ENCODE measurements around the gene ERP27.

Gene ERP27

DNA sequence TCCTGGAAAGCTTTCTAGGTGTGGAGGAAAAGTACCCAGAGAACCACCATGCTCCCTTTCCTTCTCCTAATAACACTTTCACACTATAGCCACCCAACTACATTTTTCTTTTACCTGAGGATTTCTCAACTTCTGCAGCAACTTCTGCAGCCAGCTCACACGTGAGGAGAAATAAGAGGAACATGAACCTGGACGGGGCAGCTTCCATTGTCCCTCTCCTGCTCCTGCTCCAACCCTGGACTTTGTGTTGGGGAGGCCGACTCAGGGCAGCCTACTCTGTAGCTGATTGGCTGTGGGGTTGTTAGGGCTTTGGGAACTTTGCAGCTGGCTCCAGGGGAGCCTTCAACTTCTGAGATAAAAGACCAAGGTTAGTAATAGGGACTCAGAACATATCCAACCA is at the start of gene ERP27:
ERP27 (minus strand) TSS at position 237 of the 400 bp plus-strand sequence; CDS start at position 208, 29 bp downstream.
- DNase-seq, result no peak

DNA sequence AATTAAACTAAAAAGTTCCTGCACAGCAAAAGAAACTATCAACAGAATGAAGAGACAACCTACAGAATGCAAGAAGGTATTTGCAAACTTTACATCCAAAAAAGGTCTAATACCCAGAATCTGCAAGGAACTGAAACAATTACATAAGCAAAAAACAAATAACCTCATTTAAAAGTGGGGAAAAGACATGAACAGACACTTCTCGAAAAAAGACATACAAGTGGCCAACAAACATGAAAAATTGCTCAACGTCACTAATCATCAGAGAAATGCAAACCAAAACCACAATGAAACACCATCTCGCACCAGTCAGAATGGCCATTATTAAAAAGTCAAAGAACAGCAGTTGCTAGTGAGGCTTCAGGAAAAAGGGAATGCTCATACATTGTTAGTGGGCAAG is 49.7 kb upstream of the ERP27 start:
- DNase-seq, result no peak

DNA sequence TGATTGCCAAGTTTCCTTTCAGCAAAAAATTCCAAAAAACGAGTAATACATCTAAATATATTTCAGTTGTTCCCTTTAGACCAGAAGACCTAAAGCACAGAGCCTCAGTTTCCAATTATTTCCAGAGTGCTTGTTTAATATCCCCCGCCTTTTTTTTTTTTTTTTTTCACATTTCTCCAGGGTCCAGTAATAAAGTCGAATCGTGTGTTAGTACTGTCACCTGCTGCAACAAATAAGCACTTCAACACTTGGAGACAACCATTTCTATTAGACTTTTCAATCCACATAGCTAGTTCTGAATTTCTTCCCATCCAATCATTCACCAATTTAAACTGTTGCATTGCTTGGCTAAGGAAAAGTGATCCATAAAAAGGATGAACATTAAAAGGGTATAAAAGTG is 48.1 kb upstream of the ERP27 start:
- DNase-seq, result no peak

DNA sequence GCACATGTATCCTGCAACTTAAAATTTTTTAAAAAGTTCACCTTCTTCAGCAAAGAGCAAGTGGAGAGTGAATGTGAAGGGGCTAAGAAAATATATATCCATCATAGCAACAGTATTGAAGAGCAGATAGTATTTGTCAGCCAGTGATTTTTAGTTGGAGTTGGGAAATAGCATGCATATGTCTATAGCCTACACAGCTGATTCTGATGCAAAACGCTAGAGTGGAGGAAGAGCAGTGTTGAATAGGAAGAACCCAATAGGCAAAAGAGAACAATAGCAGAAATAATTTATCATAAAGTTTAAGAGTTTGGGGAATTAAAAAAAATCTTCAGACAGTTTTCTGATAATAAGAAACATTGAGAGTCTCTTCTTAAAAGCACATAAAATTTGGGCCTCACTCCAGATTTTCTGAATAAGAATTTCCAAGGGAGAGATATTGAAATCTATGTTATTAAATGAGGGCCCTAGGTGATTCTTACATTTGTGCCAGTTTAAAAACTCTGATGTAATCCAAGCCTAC is 46.5 kb upstream of the ERP27 start:
- DNase-seq, result no peak

DNA sequence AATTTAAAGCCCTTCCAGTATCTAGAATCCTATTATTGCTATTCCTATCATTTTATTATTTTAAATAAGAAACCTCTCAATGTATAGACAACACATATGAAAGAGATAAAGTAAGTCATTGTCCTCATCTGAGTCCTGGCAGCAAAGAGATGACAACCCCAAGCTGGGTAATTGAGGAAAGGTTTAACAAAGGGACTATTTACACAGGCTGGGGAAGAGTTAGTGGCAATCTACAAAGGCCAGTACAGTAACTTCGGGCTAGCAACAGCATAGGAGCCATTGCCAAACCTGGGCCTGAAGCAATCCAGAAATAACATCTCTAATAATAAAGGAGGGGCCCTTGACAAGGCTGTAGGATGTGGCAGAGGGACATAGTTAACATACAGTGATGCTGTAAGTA is 45.7 kb upstream of the ERP27 start:
- no peak for DNase-seq

DNA sequence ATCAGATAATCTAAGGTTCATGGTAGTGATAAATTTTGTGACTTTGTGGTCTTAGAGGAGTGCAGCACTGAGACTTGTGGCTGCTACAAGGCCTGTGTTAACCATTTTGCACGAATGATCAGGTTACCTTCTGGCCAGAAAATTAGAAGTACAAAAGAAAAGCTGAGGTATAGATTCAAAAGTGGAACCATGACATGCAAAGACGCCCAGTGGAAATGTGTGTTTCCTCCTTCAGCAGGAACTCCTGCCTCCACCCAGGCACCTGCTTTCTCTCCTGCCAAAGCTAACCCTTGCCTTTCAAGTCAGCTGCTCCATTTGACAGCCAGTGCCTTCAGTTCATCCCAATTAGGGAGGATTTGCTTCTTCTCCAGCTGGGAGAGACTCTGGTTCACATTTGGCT is 44.7 kb upstream of the ERP27 start:
- DNase-seq, result no peak

DNA sequence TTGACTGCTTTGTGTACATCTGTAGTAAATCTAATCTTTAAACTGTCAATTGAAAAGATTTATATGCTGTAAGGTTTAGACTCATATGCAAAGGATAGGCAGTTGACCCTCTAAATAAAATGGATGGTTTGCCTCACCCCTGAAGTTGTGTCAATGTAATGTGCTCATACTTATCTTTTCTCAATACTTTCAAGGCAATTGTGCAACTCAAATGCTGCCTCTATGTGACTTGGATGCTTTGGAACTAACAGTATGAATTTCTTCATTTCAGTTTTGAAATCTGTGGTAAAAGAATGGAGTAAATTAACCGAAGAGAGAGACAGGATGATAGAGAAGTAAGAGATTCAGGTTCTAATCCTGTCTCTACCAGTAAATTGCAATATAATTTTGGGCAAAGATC is 44.2 kb upstream of the ERP27 start:
- DNase-seq, result no peak

DNA sequence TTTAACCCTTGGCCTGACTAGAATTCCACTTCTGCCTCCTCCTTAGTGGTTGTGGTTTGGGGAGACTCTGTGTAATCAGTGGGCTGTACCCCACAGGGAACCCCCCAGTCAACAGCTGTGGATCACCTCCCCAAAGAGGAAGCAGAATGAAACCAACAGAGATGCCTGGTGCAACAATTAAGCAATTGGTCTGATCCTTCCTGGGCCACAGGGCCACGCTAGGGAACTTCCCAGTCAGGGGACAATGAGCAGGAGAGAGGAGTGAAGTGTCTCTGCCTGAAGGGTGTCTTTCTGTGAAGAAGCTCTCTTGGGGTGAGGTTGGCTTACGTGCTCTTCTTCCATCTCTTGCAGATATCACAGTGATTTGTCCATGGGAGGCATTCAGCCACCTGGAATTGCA is 42.7 kb upstream of the ERP27 start:
- no peak for DNase-seq

DNA sequence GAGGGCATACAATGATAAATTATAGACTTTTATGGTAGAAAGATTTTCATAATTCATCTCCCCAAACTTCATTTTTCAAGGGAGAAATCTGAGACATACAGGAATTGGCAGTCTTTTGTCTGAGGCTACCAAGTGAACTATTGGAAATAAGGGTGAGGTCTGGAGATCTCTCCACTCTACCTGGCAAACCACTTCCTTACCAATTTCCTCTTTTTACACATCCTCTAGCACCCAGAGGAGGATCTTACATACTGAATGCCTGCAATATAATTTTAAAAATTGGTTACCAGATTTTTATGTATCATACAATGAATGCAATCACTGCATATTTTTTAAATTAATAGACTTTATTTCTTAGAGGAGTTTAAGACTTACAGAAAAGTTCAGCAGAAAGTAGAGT is 41.1 kb upstream of the ERP27 start:
- DNase-seq, result no peak

DNA sequence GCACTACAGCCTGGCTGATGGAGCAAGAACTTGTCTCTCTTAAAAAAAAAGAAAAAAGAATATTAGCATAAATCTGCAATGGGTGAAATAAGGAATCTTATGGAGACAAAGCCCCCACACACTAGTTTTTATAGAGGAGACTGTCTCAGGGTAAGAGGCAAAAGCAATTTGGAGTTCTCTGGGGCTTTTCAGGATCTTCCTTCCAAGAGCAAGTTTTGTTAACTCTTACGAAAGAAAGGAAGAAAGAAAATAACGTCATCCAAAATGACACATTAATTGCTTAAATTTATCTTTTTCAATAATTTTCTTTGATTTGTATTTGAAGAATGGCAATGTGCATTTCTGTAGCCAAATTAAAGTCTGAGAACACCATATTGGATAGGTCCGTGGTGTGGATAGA is 38.3 kb upstream of the ERP27 start:
- DNase-seq, result no peak

DNA sequence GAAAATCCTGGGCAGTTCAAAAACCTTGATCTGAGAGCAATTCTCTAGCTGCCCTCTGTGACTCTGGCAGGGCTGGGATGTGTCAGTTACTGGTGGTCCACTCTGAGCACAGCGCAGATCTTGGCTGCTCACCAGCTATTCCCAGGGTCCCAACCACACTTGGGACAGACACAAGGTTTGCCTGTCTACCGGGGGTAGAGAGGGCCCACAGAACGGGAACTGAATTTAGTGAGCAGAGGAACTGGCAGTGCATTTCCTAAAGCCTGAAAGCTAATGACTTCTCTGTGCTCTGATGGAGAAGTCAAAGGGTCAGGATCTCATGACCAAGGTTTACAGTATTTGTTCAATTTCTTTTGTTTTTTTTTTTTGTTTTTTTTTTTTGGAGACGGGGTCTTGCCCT is 37.1 kb upstream of the ERP27 start:
- no peak for DNase-seq

DNA sequence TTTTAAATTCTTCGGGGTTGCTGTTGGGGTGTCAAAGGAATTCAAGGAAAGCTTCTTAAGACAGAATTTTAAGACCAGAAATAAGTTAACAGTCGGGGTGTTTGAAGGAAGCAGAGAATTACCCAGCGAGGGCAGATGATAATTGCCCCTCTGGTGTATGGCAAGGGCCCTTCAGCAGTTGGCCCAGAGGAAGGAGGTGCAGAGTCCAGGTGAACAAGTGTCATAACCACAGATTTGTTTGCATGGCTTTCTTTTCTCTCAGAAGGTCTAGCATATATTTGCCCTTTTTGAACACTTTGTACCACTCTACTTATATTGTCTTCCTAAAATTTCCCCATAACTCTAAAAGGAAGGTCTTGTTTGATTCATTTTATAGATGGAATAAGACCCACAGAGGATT is 36.3 kb upstream of the ERP27 start:
- no peak for DNase-seq

DNA sequence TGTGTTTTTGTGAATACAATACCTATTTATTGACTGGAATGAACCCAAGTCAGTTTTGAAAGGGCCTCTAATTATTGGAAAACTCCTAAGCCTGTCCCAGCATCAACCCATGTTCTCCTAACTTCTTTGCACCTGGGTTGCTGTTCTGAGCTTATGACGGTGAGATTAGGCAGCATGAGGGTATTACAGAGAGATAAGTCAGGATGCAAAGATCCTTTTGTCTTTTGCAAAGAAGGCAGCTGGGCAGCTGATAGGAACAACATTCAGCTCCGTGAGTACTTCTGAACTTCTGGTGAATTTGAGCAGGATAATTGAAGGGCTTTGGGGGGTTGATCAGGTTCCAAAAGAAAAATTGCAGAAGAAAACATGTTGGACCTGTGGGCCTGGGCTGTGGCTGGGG is 34.5 kb upstream of the ERP27 start, which contains the start of gene PDE6H:
PDE6H (plus strand) TSS at position 227 of the 400 bp plus-strand sequence. CDS start 4,971 bp downstream, outside the sequence.
- DNase-seq, result no peak

DNA sequence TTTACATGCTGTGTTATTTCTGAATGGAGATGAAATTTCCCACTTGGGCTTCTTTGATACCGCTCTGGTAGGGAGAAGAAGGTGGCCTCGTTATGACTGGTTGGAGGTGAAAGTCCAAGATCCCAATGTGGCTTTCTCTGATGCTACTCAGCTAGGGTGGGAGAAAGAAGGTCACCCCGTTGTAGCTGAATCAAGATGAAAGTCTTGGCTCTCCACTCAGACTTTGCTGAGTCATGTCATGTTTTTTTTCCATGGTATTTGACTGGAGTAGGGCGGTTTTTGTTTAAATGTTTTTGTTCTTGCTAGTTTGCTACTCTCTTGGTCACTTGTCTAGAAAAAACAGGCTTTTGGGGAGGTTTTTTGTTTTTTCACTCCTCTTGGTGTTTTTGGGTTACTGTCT is 32.1 kb upstream of the ERP27 start:
- no peak for DNase-seq

DNA sequence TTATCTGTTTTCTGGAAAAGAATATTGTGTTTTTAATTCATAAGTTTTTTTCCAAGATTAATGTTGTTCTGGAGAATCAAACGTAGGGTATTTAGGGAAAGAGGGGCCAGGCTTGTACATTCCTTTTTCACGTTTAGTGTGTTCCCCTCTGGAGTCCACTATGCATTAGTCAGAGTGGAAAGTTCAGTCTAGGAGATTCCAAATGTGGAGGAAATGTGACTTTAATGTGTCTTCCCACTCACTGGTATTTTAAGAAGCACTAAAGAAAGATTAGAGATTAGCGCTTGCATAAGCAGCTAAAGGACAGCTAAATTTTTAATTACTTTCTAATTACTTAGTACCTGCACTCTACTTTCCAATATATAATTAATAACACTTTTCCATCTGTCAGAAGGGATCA is 30.1 kb upstream of the ERP27 start:
- DNase-seq, result no peak

DNA sequence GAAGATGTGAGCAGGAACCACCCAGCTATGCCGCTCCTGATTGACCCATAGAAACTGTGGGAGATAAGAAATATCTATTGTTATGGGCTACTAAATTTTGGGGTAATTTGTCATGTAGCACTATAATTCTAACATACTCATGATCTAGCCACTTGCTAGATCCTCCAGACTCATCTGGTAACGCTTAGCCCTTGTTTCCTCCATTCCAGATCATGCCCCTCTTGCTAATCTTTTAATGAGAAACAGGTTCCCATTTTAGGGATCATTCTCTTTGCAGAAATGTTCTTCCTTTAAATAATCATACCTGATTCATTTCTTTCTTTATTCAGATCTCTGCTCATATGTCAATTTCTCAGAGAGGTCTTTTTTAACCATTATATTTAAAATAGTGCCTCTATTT is 26.9 kb upstream of the ERP27 start:
- DNase-seq, result no peak

DNA sequence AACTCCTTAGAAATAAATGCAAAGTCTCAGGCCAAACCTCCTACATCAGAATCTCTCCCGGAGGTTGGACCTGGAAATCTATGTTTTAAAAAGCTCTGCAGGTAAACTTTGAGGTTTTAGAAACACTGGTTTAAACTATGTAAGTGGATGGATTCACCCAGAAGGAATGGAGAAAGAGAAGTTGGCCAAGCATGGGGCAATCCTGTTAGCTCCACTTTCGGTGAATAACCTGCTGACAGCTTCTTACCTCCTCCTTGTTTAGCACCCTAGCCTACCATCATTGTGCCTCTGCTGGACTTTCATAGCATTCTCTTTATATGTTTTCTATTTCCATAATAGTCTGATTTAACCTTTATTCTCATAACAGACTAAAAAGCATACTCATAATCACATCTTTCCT is 26.1 kb upstream of the ERP27 start:
- DNase-seq, result no peak

DNA sequence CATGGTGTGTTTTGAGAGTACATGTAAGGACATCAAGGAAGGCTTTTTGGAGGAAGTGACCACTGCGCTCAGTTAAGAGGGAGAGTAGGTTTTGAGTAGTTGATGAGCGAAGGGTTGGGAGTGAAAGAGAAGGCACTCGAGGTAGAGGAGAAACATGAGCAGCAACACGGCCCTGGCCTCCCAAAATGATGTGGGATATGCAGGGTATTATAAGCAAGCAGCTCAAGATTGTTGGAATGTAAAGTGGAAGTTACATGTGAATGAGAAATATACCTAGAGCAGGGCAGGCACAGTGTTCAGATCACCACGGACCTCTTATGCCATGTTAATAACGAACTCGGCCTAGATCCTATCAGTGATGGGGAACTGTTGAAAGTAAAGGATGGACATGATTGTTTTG is 25.2 kb upstream of the ERP27 start:
- no peak for DNase-seq

DNA sequence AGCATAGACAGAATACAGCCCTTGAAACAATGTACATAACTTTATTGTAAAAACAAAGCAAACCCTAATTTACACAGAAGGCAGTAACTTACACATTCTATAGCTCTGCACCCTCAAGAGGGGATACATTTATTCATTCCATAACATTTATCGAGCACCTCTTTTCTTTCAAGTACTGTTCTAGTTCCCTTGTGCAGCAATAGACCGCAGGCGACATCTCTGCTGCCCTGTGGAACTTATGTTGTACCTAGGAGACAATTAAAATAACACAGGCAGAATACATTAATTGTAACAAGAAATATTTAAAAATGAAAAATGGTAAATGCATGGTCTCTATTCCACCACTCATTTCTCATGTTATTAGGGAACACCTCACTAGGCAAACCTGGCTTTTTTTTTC is 24.5 kb upstream of the ERP27 start:
- no peak for DNase-seq

DNA sequence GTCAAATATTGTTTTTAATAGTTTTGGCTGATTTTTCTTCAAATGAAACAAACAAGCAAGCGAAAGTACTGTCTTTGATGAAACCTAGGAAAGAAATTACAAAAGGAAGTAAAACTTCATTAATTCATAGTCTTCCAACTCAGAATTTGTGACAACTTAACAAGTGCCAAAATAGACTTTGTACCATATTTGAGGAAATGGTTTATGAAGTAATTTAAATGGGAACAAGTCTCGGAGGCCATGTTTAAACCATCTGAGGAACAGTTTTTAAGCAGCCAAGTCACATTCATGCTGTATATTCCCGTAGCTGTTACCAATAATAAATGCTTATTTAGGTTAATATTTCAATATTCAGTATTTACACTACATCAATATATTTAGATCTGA is 23.8 kb upstream of the ERP27 start:
- DNase-seq, result no peak

DNA sequence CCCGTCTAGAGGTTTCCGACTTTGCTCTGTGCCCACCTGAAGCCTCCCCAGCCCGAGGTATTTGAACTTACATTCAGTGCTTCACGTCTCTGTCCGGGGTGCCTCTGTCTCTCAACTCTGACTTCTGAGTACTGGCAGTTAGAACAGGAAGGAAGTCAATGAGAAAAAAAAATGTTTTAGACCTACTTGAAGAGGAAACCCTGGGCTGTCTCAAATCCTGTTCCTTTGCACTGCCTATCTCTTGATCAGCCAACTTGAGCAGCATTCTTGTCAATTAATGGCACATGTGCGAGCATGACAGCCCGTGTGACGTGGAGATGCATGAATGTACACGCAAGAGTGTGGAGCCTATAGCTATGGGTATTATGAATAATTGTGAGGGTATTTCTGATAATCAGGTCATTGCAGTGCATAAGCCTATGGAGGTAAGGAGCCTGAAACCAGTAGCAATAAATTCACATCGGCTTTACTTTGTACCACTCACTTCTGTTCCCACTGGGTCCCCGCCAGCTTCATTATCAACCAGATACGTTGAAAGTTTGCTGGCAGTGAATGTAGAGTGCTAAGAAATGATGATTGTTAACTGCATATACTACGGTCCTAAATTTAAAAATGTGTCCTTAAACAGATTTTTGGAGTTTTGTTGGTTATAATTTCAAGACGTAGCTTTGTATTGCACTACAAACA is 23.3 kb upstream of the ERP27 start, which contains the start of gene ARHGDIB:
ARHGDIB (minus strand) TSS at position 136 of the 687 bp plus-strand sequence. CDS start 10,889 bp downstream, outside the sequence.
- DNase-seq, result peak; percentile 56

DNA sequence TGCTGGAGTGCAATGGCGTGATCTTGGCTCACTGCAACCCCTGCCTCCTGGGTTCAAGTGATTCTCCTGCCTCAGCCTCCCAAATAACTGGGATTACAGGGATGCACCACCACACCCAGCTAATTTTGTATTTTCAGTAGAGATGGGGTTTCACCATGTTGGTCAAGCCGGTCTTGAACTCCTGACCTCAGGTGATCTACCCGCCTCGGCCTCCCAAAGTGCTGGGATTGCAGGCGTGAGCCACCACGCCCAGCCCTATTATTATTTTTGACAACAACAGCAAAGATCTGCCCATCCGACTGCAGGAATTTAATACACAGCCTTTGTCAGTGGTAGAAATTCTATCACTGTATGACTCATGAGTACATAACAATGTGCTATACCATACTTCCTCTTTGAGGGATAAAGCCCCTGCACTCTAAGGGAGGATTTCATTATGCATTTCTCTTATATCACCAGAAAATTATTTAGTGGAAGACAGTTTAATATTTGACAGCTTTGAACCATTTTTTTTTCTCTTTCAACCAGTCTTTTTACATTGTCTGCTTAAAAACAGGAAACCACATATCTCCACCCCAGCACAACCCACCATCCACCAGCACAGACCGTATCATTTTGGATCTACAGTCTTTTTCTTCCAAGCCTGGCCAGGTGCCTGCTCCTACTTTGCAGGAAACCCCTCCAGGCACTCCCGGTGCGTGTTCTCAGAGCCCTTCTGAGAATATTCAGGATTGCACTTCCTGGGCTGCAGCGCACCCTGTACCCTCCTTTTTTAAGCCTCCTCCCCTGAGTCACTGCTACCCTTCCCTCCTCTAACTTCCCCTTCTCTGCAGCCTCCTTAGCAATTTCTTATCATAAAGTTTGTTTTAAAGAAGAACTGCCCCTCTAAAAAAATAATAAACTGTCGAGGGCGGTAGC is 22.5 kb upstream of the ERP27 start:
- no peak for DNase-seq

DNA sequence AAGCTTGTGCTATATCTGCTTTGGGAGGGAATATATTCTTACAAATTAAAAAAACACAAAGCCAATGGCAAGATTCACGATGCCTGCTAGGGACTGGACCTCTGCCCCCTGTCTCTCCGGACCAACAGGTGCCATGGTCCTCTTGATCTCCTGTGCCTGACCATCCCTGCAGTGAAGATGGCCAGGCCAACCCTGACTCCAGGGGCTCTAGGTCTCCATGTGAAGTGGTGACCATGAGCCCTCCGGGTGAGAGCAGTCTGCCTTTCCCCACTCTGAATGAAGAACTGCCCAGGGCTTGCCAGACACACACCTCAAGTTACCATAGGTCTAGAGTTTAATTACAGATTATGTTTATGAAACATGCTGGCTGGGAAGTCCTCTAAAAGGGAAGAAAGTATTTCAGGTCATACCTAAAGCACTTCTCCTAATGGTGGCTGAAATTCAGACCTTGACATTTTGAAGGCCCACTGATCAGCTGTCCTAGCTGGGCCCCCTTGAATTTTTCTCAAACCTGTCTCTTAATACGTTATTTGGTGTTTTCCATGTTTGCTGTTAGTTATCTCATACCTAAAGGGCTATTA is 21.7 kb upstream of the ERP27 start:
- no peak for DNase-seq

DNA sequence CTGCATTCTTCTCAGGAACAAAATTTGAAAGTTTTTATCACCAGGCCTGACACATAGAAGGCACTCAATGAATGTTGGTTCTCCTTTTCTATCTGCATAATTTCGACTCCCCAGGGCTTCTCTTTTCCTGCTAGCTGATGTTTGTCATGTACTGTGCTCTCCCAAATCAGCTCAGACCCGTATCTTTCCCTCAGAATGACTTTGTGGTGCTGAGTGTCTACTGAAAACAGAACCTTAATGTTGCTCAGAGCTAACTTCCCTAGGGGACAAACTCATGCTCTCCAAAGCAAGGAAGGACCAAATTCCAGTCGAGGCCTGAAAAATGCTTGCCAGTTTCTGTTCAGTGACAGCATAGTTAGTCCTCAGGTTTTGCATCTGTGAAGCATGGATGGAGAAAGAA is 21.1 kb upstream of the ERP27 start:
- no peak for DNase-seq
